HG03139 (cell line): Measurements from ENCODE around the gene ADORA3.

ENCODE experiments used
- ATAC-seq: cut with Tn5 transposase; IDR thresholded peaks from one replicate; pipeline ENCODE4 v1.9.1; 2021; ENCODE audit not compliant: unreplicated experiment

Gene ADORA3

GRCh38 chr1:111449703-111450017, 53.8 kb downstream of the ADORA3 start:
- ATAC-seq: no peak
